ENCODE results near the gene XRCC2. TPM values are rescaled to one million over a fixed set of nuclear protein-coding genes. Genes with fewer than 3 reads are reported as not detected.
A peak's percentile ranks its signal among the peaks of the same experiment; 100 is the strongest.

The XRCC2 gene
- total RNA-seq, 1 experiment from 2014 or later = 6.8 TPM

- DNase-seq (ENCODE audit: low spot score) = no peak
These were observed 60.8 kb downstream of the XRCC2 start for GRCh38 chr7:152615031-152615741.

DNA sequence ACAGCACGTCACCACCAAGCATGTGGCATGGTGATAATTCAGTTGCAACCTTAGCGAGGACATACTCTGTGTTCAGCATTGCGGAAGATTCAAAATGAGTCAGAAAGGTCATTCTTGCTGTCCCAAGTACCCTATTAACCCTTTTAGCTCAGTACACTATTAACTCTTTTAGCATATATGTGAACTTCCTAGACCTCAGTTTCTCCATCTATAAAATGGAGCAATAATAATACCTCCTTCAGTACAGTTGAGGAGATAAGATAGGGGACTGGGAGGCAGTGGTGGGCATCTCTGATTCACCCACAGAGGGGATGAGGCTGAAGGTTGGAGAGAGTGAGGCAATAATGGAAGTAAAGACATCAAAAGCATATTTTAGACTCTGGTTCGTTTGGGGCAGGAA lies 67.3 kb downstream of the XRCC2 start:
- no peak for DNase-seq (ENCODE audit: low spot score)

DNA sequence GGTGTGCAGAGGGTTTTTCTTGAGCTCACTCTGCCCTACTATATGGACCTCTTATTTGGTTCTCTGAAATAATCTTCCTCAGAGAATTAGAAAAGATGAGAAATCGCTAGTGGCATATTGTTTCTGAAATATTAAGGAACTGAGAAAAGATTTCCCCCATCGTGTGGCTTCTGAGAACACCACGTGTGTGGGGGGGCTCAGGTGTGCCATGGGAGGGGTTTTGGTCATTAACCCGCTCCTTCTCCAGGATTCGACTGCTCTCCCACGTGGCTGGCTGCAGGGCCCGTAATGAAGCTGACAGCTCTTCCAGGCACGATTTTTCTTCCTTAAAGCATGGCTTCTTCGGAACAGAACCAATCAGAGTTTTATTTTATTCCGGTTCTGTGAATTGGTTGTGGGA lies 67.7 kb downstream of the XRCC2 start:
- DNase-seq (ENCODE audit: low spot score) = no peak

DNA sequence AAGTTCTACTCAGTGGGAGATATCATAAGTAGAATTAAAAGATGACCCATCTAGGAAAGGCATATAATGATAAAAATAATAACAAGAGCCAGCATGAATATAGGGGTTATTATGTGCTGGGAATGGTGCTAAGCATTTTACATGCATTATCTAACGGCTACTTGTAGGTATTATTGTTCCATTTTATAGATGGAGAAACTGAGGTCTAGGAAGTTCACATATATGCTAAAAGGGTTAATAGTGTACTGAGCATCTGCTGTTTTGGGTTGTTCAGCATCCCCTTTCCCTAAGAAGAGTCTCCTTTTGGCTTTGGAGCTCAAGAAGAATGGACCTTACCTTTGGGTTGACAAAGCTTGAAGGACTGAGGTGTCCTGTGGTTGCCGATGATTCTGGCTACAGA lies 68.9 kb downstream of the XRCC2 start:
- no peak for DNase-seq (ENCODE audit: low spot score)

- no peak for DNase-seq (ENCODE audit: low spot score)
These were observed 73.0 kb downstream of the XRCC2 start for GRCh38 chr7:152602962-152603361.

GRCh38 chr7:152601305-152601798 lies 74.6 kb downstream of the XRCC2 start:
- DNase-seq (ENCODE audit: low spot score) = no peak

DNA sequence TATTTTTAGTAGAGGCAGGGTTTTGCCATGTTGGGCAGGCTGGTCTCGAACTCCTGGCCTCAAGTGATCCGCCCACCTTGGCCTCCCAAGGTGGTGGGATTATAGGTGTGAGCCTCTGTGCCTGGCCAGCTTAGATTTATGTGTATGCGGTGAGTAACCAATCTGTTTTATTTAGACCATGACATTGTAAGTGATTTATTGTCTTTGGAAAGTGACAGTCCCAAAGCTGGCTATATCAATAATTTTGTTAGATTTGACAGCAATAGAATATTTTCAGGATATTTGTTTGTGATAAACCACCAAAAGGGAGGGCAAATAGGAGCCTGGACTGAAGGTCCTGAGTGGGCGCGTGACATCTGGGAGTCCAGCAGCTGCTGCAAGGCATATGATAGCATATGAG lies 75.7 kb downstream of the XRCC2 start:
- DNase-seq (ENCODE audit: low spot score) = no peak

DNA sequence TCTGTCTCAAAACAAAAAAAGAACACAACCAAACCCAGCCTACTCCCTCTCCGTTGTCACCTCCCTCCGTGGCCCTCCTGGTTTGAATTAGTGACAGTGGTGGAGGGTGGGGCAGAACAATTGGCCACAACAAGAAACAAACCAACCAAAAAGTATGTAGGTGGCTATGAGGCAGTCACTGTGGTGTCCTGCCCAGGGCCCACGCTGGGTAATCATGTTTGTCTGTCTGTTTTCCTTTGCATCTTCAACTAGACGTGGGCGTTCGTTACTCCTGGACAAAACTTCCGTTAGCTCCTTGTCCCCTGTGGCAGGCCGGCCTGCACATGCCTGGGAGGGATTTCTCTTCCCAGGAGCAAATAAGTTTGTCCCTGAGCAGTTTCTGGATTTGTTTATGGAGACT lies 78.4 kb downstream of the XRCC2 start:
- DNase-seq (ENCODE audit: low spot score) = peak; percentile 23

- DNase-seq (ENCODE audit: low spot score) = no peak
These were observed 79.1 kb downstream of the XRCC2 start for GRCh38 chr7:152596824-152597223.

Other genes with a start within 250 kb of the XRCC2 start
- gene KMT2C, start 240.1 kb downstream of the XRCC2 start, total RNA-seq (2014; rRNA removed; shearing (Covaris generic)) = 10.1 and 11.0 TPM in 2 replicates
- gene ACTR3B, start 83.6 kb upstream of the XRCC2 start, total RNA-seq (2014; rRNA removed; shearing (Covaris generic)) = 5.5 and 11.7 TPM in 2 replicates